Measurements from ENCODE around the gene PAPSS1.

Gene PAPSS1

DNA sequence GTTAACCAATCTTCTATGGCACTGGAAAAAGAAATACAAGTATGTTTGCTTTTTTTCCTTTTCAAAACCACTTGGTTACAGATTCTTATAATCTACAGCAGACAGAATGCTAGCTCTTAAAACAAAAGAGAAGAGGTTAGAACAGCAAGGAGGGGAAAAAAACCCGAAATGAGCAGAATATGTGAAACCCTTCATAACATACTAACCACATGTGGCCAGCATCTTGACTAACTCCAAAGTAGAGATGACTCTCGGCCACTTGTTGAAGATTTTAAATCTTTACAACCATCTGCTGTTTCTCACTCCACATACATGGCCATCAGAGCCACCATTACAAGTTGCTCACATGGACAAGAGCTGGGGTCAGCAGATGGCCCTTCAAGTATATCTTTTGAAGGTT lies 100.3 kb downstream of the PAPSS1 start:
- no peak for DNase-seq

DNA sequence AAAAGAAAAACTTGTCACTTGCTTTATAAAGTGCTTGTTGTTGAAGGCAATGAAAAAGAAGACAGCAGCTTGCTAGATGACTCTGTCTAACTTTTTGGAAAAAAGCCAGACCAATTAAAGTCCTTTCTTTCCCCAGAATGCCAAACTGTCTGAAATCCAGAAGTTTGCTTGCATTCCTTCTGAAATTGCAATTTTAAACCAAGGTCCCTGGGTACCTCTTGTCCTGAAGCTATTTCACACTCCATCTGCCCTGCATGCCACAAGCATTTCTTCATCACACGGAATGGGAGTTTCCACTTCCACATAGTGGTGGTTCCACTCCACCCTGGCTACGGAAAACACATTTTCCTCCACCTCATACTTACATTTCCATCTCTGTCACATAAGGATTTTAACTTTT lies 101.0 kb downstream of the PAPSS1 start:
- DNase-seq, result no peak

DNA sequence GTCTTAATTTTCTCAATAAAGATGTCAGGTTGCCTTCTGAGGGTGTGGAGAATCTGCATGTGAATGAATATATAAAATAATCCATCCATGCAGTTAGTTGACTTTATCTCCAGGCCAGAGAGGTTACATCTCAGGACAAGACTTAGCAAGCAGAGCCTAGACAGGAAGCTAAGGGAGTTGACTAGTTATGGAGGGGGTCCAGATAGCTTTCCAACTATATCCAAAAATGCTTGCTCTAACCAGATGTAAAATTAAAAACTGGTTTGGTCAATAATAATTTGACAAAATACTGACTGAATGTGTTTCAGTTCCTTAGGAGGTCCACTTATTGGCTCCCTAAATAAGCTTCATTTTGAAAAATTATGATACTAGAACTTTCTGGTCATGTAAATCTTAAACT lies 101.4 kb downstream of the PAPSS1 start:
- DNase-seq, result no peak

GRCh38 chr4:107616838-107617389 lies 103.1 kb downstream of the PAPSS1 start:
- DNase-seq, result no peak

DNA sequence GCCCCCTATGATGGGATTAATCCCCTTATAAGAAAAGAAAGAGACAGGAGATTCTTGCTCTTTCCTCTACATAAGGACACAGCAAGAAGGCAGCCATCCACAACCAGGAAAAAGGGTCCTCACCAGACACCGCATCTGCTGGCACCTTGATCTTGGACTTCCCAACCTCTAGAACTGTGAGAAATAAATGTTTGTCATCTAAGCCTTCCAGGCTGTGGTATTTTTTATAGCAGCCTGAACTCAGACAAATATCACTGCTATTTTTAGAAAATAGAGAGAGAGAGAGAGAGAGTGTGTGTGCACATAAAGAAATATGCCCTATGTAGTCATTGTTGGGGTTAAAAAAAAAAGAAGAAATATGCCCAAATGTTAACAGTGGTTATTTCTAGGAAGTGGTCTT lies 104.2 kb downstream of the PAPSS1 start:
- no peak for DNase-seq

- no peak for DNase-seq
Observed at GRCh38 chr4:107603430-107603829, 116.6 kb downstream of the PAPSS1 start.

DNA sequence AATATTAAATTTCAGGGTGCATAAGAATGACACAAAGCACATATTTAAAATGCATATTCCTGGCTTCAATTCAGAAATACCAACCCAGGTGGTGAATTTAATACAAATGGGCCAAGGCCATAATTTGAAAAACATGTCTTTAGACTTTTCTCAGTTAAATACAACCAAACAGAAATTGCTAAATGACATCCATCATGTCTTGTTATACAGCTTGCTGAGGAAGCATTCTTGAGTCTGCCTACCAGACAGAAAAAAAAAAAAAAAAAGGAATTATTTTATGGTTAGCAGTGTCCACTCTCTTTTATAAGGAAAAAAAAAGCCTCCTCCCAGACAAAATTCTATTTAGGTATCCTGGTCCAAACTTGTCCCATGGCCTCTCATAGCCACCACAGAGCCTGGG lies 119.1 kb downstream of the PAPSS1 start:
- no peak for DNase-seq

- no peak for DNase-seq
Observed at GRCh38 chr4:107600436-107600835, 119.6 kb downstream of the PAPSS1 start.

- DNase-seq, result no peak
Observed at GRCh38 chr4:107599841-107600240, 120.2 kb downstream of the PAPSS1 start.

GRCh38 chr4:107593230-107593629 lies 126.8 kb downstream of the PAPSS1 start:
- DNase-seq, result no peak

DNA sequence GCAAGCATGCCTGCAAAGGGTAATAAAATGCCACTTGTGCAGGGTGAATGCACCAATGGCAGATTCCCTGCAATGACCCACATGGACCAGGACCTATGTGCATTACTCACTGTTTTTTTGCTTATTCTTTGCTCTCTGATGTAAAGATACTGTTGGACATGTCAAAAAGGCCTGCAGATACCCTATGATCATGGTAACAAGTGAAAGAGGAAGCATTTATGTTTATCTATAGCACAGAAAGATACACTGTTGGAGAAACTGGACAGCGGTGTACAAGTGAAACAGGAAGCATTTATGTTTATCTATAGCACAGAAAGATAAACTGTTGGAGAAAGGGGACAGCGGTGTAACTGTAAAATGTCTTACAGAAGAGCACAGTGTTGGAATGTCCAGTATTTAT lies 127.5 kb downstream of the PAPSS1 start:
- DNase-seq, result no peak

DNA sequence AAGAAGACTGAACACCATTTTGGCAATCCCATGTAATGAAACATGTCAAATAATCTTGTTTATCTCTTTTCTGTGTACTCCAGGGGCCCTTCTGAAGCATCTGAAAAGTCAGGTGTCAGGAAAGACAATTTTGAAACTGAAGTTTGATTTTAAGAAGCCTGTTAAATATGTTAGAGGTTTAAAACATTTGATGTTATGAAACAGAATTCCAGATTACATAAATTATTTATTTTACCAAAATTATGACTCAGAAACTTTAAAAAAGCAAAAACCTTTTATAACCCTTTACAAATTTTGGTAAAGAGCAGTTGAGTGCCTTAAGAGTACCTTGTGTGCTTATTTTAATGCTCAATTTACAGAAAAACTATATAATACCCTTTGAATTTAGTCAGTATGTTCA lies 130.8 kb downstream of the PAPSS1 start:
- DNase-seq, result no peak

DNA sequence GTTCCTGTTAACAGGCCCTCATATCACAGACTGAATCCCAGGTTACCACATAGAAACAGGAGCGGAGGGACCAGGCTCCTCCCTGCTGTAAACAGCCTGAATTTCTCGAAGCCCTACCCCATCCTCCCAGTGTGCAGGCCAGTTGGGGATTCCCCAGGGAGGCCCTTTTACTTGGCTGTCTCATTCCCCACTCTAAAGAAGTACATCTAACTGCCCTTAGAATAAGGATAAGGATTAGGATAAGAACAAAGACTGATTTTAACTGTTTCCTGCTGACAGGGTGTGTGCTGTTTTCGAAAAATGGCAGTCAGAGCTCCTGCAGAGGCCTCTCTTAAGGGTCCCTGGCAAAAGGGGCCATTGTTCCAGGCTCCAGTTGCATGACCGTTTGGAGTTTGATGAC lies 133.7 kb downstream of the PAPSS1 start:
- DNase-seq, result no peak

GRCh38 chr4:107579099-107579498 lies 140.9 kb downstream of the PAPSS1 start:
- no peak for DNase-seq

DNA sequence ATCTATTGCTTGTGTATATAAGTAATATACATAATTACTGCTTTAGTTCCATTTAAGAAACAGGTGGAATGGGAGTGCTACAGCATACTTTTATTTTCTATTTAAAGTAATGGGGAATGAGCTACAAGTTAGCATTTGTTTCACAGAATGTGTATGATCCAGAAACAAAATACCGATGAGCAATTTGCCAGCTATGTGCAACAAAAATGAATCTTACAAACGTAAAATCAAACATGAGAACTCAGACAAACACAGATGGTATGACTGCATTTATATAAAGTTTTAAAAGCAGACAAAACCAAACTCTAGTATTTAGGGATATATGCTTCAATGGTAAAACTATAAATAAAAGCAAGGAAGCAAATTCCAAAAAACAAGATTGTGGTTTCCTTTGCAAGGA lies 141.7 kb downstream of the PAPSS1 start:
- no peak for DNase-seq

DNA sequence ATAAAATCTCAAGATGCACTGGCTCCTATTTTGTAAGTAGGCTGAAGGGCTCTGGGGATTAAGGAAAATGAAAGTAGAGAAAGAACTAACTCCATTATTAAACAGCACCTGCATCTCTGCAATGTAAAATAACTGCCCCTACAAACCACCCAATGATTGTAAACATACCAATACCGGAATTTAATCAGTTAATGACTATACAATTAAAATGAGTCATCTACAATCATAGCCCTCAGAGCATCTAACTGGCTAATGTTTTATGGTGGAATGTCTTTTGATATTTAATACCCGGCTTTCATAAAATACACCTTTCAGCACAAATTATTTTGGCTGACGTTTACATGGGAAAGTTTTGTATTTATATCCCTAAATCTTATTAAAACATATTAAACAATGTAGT lies 142.3 kb downstream of the PAPSS1 start:
- no peak for DNase-seq

GRCh38 chr4:107575243-107575642 lies 144.8 kb downstream of the PAPSS1 start:
- no peak for DNase-seq

- no peak for DNase-seq
Observed at GRCh38 chr4:107572281-107572680, 147.8 kb downstream of the PAPSS1 start.

DNA sequence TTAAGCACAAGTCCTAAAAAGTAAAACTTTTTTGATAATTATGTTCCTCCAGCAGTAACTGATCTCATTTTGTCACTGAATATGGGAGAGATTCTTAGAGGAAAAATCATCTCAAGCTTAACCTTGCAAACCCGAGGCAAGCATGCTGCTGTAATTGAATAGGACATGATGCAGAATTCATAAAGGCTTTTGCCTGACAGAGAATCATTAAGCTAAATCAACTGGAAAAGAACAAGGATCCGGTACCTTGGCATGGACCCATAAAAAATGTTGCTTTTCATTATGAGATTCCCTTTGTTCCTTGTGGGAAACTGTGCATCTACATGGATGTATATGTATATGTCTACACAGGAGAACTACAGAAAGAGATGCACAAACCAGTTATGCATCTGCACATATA lies 149.1 kb downstream of the PAPSS1 start:
- DNase-seq, result no peak

DNA sequence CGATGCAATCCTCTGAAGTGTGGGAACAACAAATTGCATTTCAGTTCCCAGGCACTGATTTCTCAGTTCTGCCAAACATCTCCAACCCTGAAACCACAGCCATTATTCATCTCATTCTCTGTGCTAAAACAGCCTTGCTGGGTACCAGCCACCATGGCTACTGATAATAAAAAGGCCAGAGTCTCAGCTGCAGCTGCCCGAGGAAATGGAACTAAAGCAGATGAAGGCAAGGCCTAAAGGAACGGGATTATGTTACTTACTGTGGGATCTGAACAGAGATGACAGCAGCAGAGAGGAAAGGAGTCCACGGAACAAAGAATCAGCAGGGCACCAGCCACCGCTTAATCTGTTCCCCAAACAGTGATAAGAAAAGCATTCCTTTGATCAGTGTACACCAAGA lies 155.7 kb downstream of the PAPSS1 start:
- DNase-seq, result no peak
